ENCODE data around the gene ZSCAN9. TPM values are rescaled to one million over a fixed set of nuclear protein-coding genes. Genes with fewer than 3 reads are reported as not detected.

ZSCAN9 gene
- polyA plus RNA-seq (2013, experiment 1 of 2), result 9.2 TPM
- polyA plus RNA-seq (2013, experiment 2 of 2), result 8.6 TPM

- H2AK5ac ChIP-seq (ENCODE audit: low read length), result no peak within 1 kb of the TSS
- no CpG with 5 or more reads among the region's 45 CpGs for WGBS (ENCODE audit: extremely low coverage, insufficient coverage, low lambda C conversion rate)
Observed at GRCh38 chr6:28225056-28225834, at the start of gene ZSCAN9. ZSCAN9 (plus strand) TSS chr6:28225275; CDS start chr6:28227085, 1,810 bp downstream.

GRCh38 chr6:28176373-28176772, 48.7 kb upstream of the ZSCAN9 start:
- DNase-seq, result no peak
- Histone ChIP-seq H3K27ac (ENCODE audit: low read depth, low read length) (no peak overlapping the region), H3K23ac (ENCODE audit: low read length) (no peak overlapping the region), H3K9ac (ENCODE audit: low read length) (no peak overlapping the region), H3K27me3 (ENCODE audit: insufficient read depth, low read length, poor library complexity) (no peaks in the 10 kb centered on the region), H3K4me2 (ENCODE audit: low read length) (no peak overlapping the region), H3K36me3 (ENCODE audit: control insufficient read depth, insufficient read depth, low read length) (no peaks in the 10 kb centered on the region), H4K5ac (ENCODE audit: low read length) (no peak overlapping the region), H3K4me3 (ENCODE audit: low read length) (no peak overlapping the region), H2BK5ac (ENCODE audit: low read length) (no peak overlapping the region), H3K18ac (ENCODE audit: low read length) (no peak overlapping the region), H3K79me1 (ENCODE audit: low read length) (no peaks in the 10 kb centered on the region), H3K4me1 (ENCODE audit: control insufficient read depth, low read depth, low read length) (no peaks in the 10 kb centered on the region), H2AK5ac (ENCODE audit: low read length) (no peak overlapping the region), H3K79me2 (ENCODE audit: control insufficient read depth, insufficient read depth, low read length) (no peaks in the 10 kb centered on the region), H3K56ac (ENCODE audit: low read length) (no peak overlapping the region), H4K8ac (ENCODE audit: low read depth, low read length) (no peak overlapping the region), H2BK120ac (ENCODE audit: low read depth, low read length) (no peak overlapping the region), H3K4ac (ENCODE audit: low read depth, low read length) (no peak overlapping the region), H2BK15ac (replicated peaks; ENCODE audit: low read depth) (no peak overlapping the region)
- WGBS (ENCODE audit: extremely low coverage, insufficient coverage, low lambda C conversion rate), result no CpG with 5 or more reads among the region's 1 CpG

More at GRCh38 chr6:28225056-28225834, at the start of gene ZSCAN9:
- Histone ChIP-seq H3K18ac (ENCODE audit: low read length) (peak within 1 kb of the TSS; percentile 86), H3K23ac (ENCODE audit: low read length) (no peak within 1 kb of the TSS), H2BK120ac (ENCODE audit: low read depth, low read length) (no peak within 1 kb of the TSS), H3K4ac (ENCODE audit: low read depth, low read length) (peak within 1 kb of the TSS; percentile 89), H3K9ac (ENCODE audit: low read length) (peak within 1 kb of the TSS; percentile 92), H3K27ac (ENCODE audit: low read depth, low read length) (peak within 1 kb of the TSS; percentile 56), H3K27me3 (ENCODE audit: insufficient read depth, low read length, poor library complexity) (peaks cover 7% of the 10 kb centered on the region), H2BK15ac (replicated peaks; ENCODE audit: low read depth) (no peak within 1 kb of the TSS), H2BK5ac (ENCODE audit: low read length) (peak within 1 kb of the TSS; percentile 23), H3K79me1 (ENCODE audit: low read length) (peaks cover 9% of the 10 kb centered on the region), H3K4me3 (ENCODE audit: low read length) (peak within 1 kb of the TSS; percentile 94), H4K8ac (ENCODE audit: low read depth, low read length) (peak within 1 kb of the TSS; percentile 86), H3K56ac (ENCODE audit: low read length) (peak within 1 kb of the TSS; percentile 98), H3K79me2 (ENCODE audit: control insufficient read depth, insufficient read depth, low read length) (peaks cover 7% of the 10 kb centered on the region), H3K4me2 (ENCODE audit: low read length) (peak within 1 kb of the TSS; percentile 82), H3K36me3 (ENCODE audit: control insufficient read depth, insufficient read depth, low read length) (peaks cover 9% of the 10 kb centered on the region), H3K4me1 (ENCODE audit: control insufficient read depth, low read depth, low read length) (no peaks in the 10 kb centered on the region), H4K5ac (ENCODE audit: low read length) (peak within 1 kb of the TSS; percentile 56)
- peak; percentile 92 for DNase-seq

- Histone ChIP-seq H3K79me2 (ENCODE audit: control insufficient read depth, insufficient read depth, low read length) (no peaks in the 10 kb centered on the region), H2BK120ac (ENCODE audit: low read depth, low read length) (no peak overlapping the region), H3K79me1 (ENCODE audit: low read length) (no peaks in the 10 kb centered on the region), H3K56ac (ENCODE audit: low read length) (no peak overlapping the region), H3K9ac (ENCODE audit: low read length) (no peak overlapping the region), H3K36me3 (ENCODE audit: control insufficient read depth, insufficient read depth, low read length) (no peaks in the 10 kb centered on the region), H2BK15ac (replicated peaks; ENCODE audit: low read depth) (no peak overlapping the region), H3K4me3 (ENCODE audit: low read length) (no peak overlapping the region), H3K18ac (ENCODE audit: low read length) (no peak overlapping the region), H3K4me2 (ENCODE audit: low read length) (no peak overlapping the region), H2AK5ac (ENCODE audit: low read length) (no peak overlapping the region), H3K23ac (ENCODE audit: low read length) (no peak overlapping the region), H3K4ac (ENCODE audit: low read depth, low read length) (no peak overlapping the region), H3K4me1 (ENCODE audit: control insufficient read depth, low read depth, low read length) (no peaks in the 10 kb centered on the region), H4K5ac (ENCODE audit: low read length) (no peak overlapping the region), H4K8ac (ENCODE audit: low read depth, low read length) (no peak overlapping the region), H3K27ac (ENCODE audit: low read depth, low read length) (no peak overlapping the region), H3K27me3 (ENCODE audit: insufficient read depth, low read length, poor library complexity) (no peaks in the 10 kb centered on the region), H2BK5ac (ENCODE audit: low read length) (no peak overlapping the region)
- no peak for DNase-seq
- WGBS (ENCODE audit: extremely low coverage, insufficient coverage, low lambda C conversion rate), result no CpG with 5 or more reads among the region's 1 CpG
Observed at GRCh38 chr6:28182255-28182654, 42.8 kb upstream of the ZSCAN9 start.

- no peak overlapping the region for H3K27ac ChIP-seq (ENCODE audit: low read depth, low read length)
- H3K79me2 ChIP-seq (ENCODE audit: control insufficient read depth, insufficient read depth, low read length), result no peaks in the 10 kb centered on the region
- no CpG with 5 or more reads among the region's 6 CpGs for WGBS (ENCODE audit: extremely low coverage, insufficient coverage, low lambda C conversion rate)
- H3K23ac ChIP-seq (ENCODE audit: low read length), result no peak overlapping the region
- no peak overlapping the region for H3K4me2 ChIP-seq (ENCODE audit: low read length)
- no peak overlapping the region for H3K9ac ChIP-seq (ENCODE audit: low read length)
- no peak overlapping the region for H3K18ac ChIP-seq (ENCODE audit: low read length)
- H3K79me1 ChIP-seq (ENCODE audit: low read length), result no peaks in the 10 kb centered on the region
- no peak overlapping the region for H2AK5ac ChIP-seq (ENCODE audit: low read length)
- no peaks in the 10 kb centered on the region for H3K4me1 ChIP-seq (ENCODE audit: control insufficient read depth, low read depth, low read length)
- DNase-seq, result no peak
- H2BK5ac ChIP-seq (ENCODE audit: low read length), result no peak overlapping the region
- H3K27me3 ChIP-seq (ENCODE audit: insufficient read depth, low read length, poor library complexity), result no peaks in the 10 kb centered on the region
- no peak overlapping the region for H4K8ac ChIP-seq (ENCODE audit: low read depth, low read length)
- no peak overlapping the region for H3K4me3 ChIP-seq (ENCODE audit: low read length)
- H2BK15ac ChIP-seq (replicated peaks; ENCODE audit: low read depth), result no peak overlapping the region
- no peak overlapping the region for H3K56ac ChIP-seq (ENCODE audit: low read length)
- no peaks in the 10 kb centered on the region for H3K36me3 ChIP-seq (ENCODE audit: control insufficient read depth, insufficient read depth, low read length)
- no peak overlapping the region for H2BK120ac ChIP-seq (ENCODE audit: low read depth, low read length)
- H4K5ac ChIP-seq (ENCODE audit: low read length), result no peak overlapping the region
- H3K4ac ChIP-seq (ENCODE audit: low read depth, low read length), result no peak overlapping the region
Observed at GRCh38 chr6:28188111-28188979, 36.7 kb upstream of the ZSCAN9 start.

GRCh38 chr6:28200020-28200419, 25.1 kb upstream of the ZSCAN9 start:
- no peak overlapping the region for H3K27ac ChIP-seq (ENCODE audit: low read depth, low read length)
- no peaks in the 10 kb centered on the region for H3K27me3 ChIP-seq (ENCODE audit: insufficient read depth, low read length, poor library complexity)
- no CpG with 5 or more reads among the region's 1 CpG for WGBS (ENCODE audit: extremely low coverage, insufficient coverage, low lambda C conversion rate)
- no peak overlapping the region for H2BK120ac ChIP-seq (ENCODE audit: low read depth, low read length)
- no peak overlapping the region for H3K56ac ChIP-seq (ENCODE audit: low read length)
- no peak overlapping the region for H3K4me2 ChIP-seq (ENCODE audit: low read length)
- H3K4ac ChIP-seq (ENCODE audit: low read depth, low read length), result no peak overlapping the region
- H4K8ac ChIP-seq (ENCODE audit: low read depth, low read length), result no peak overlapping the region
- H3K9ac ChIP-seq (ENCODE audit: low read length), result no peak overlapping the region
- no peaks in the 10 kb centered on the region for H3K79me2 ChIP-seq (ENCODE audit: control insufficient read depth, insufficient read depth, low read length)
- no peaks in the 10 kb centered on the region for H3K4me1 ChIP-seq (ENCODE audit: control insufficient read depth, low read depth, low read length)
- no peak overlapping the region for H3K4me3 ChIP-seq (ENCODE audit: low read length)
- H3K79me1 ChIP-seq (ENCODE audit: low read length), result no peaks in the 10 kb centered on the region
- no peak overlapping the region for H2BK5ac ChIP-seq (ENCODE audit: low read length)
- H3K23ac ChIP-seq (ENCODE audit: low read length), result no peak overlapping the region
- no peak for DNase-seq
- no peak overlapping the region for H2AK5ac ChIP-seq (ENCODE audit: low read length)
- no peak overlapping the region for H4K5ac ChIP-seq (ENCODE audit: low read length)
- no peak overlapping the region for H2BK15ac ChIP-seq (replicated peaks; ENCODE audit: low read depth)
- no peaks in the 10 kb centered on the region for H3K36me3 ChIP-seq (ENCODE audit: control insufficient read depth, insufficient read depth, low read length)
- H3K18ac ChIP-seq (ENCODE audit: low read length), result no peak overlapping the region
